Lung (tissue), 12 donors: Measurements from ENCODE around the gene KRTAP9-9. TPM values are rescaled to one million over a fixed set of nuclear protein-coding genes. Genes with fewer than 3 reads are reported as not detected.
"Not testable (repeated sequence)": the region's sequence is repeated elsewhere in the genome, so short reads cannot be mapped to it uniquely, and the experiment has no call there.

Source experiments
- ATAC-seq: fragments of 200-7000 bp; cut with Tn5 transposase; one replicate; pipeline ENCODE4 v1.9.1; 2020; ENCODE audit warnings: moderate number of reproducible peaks; ENCODE audit not compliant: insufficient read depth, low FRiP score
- DNase-seq, 3 donors: peaks; one replicate each; pipeline ENCODE4 v3.0.0-alpha.2; 2013 to 2017
- H3K27ac ChIP-seq, 2 donors: one replicate each; pipeline ENCODE4 v1.5.1; 2013; ENCODE audit warnings: mild to moderate bottlenecking in 2 of 2, moderate library complexity in 2 of 2, control low read depth in 1 of 2, inconsistent platforms in 1 of 2, low read depth in 1 of 2, low read length in 1 of 2
- H3K27me3 ChIP-seq, 3 donors: one replicate each; pipeline ENCODE4 v1.5.1; 2013; ENCODE audit warnings: low read length in 2 of 3; ENCODE audit not compliant: control insufficient read depth in 3 of 3, insufficient read depth in 3 of 3
- H3K36me3 ChIP-seq, 4 donors: one replicate each; pipeline ENCODE4 v1.5.1; 2013; ENCODE audit warnings: low read length in 4 of 4, mild to moderate bottlenecking in 1 of 4, moderate library complexity in 1 of 4; ENCODE audit not compliant: control insufficient read depth in 4 of 4, insufficient read depth in 4 of 4
- H3K4me1 ChIP-seq, 5 donors: one replicate each; pipeline ENCODE4 v1.5.1; 2013; ENCODE audit warnings: low read length in 5 of 5, mild to moderate bottlenecking in 2 of 5, moderate library complexity in 1 of 5; ENCODE audit not compliant: control insufficient read depth in 5 of 5, insufficient read depth in 5 of 5
- H3K4me3 ChIP-seq: one replicate; pipeline ENCODE4 v1.5.1; 2013; ENCODE audit warnings: mild to moderate bottlenecking, control low read depth, moderate library complexity
- H3K9ac ChIP-seq, 2 donors: one replicate each; pipeline ENCODE4 v1.5.1; 2013; ENCODE audit warnings: low read length in 2 of 2, control low read depth in 1 of 2; ENCODE audit not compliant: insufficient read depth in 1 of 2
- H3K9me3 ChIP-seq, 4 donors: one replicate each; pipeline ENCODE4 v1.5.1; 2013; ENCODE audit warnings: low read length in 3 of 4, mild to moderate bottlenecking in 1 of 4, moderate library complexity in 1 of 4; ENCODE audit not compliant: control insufficient read depth in 4 of 4, insufficient read depth in 3 of 4
- CTCF ChIP-seq: IDR thresholded peaks from 2 replicates; pipeline ENCODE4 v1.5.1; 2012; ENCODE audit warnings: mild to moderate bottlenecking; ENCODE audit errors: control extremely low read depth, extremely low read depth
- WGBS, 2 donors: extraction: QIAGEN DNeasy Blood & Tissue Kit; methylation state at CpG; one replicate each; pipeline ENCODE4 v1.1.7; 2013; 5-methylcytosine and 5-hydroxymethylcytosine counted together
- polyA plus RNA-seq, 2 donors: library from polyadenylated mRNA; stranded (reverse); fragments of 200-250 nt; gene quantifications; one replicate each; pipeline ENCODE4 v1.2.1, GENCODE V29; 2013
- total RNA-seq, 2 donors: library from RNA; depleted of rRNA in 1 of 2; stranded (reverse); fragments of >200 nt in 1 of 2; gene quantifications; one replicate each; pipeline ENCODE4 v1.2.1, GENCODE V29; 2014 to 2021
- donor health status: control.
- donor health status: control.
- donor health status: Bipolar disorder and iron deficiency.
- donor health status: healthy.
- donor health status: DM: yes; HTN: yes; CAD: no.

KRTAP9-9 gene
- total and polyA plus RNA-seq, 4 donors, result not detected

GRCh38 chr17:41223821-41224220, 31.4 kb upstream of the KRTAP9-9 start:
- ATAC-seq, result no peak
- no peaks in the 10 kb centered on the region for H3K4me1 ChIP-seq
- 54 to 80% methylated on average over 2 of the region's 2 CpGs for WGBS, 2 donors

GRCh38 chr17:41226051-41226450, 29.1 kb upstream of the KRTAP9-9 start:
- 87 to 94% methylated on average over 6 of the region's 6 CpGs for WGBS, 2 donors
- no peak for ATAC-seq
- Histone ChIP-seq H3K27ac (no peak overlapping the region), H3K36me3 (no peaks in the 10 kb centered on the region), H3K9ac (no peak overlapping the region), H3K4me3 (no peak overlapping the region), H3K4me1 (no peaks in the 10 kb centered on the region), H3K9me3 (peaks cover 0 to 2% (median 0%) of the 10 kb centered on the region in 4 donors), H3K27me3 (peaks cover 0 to 10% (median 0%) of the 10 kb centered on the region in 3 donors)
- DNase-seq, result no peak
- TF ChIP-seq CTCF, result no peak

More at GRCh38 chr17:41223821-41224220, 31.4 kb upstream of the KRTAP9-9 start:
- peaks cover 0 to 5% (median 0%) of the 10 kb centered on the region in 3 donors for H3K27me3 ChIP-seq
- H3K4me3 ChIP-seq, result no peak overlapping the region
- H3K27ac ChIP-seq, result no peak overlapping the region
- TF ChIP-seq CTCF, result no peak
- H3K36me3 ChIP-seq, result no peaks in the 10 kb centered on the region
- peaks cover 0 to 4% (median 0%) of the 10 kb centered on the region in 4 donors for H3K9me3 ChIP-seq
- DNase-seq, result no peak
- H3K9ac ChIP-seq, result no peak overlapping the region

- not testable (repeated sequence) for DNase-seq, H3K9me3 ChIP-seq
- WGBS, 2 donors, result 63 to 92% methylated on average over 2 to 3 of the region's 4 CpGs
Measured at GRCh38 chr17:41226598-41227095, 28.5 kb upstream of the KRTAP9-9 start, which contains the start of gene KRTAP9-2. Gene KRTAP9-2 (plus strand): TSS chr17:41226648. CDS start chr17:41226655, 7 bp downstream.

GRCh38 chr17:41230094-41230493, 25.1 kb upstream of the KRTAP9-9 start:
- TF ChIP-seq CTCF, result no peak
- Histone ChIP-seq H3K4me1 (no peaks in the 10 kb centered on the region), H3K27ac (no peak overlapping the region), H3K9me3 (peaks cover 0 to 2% (median 0%) of the 10 kb centered on the region in 4 donors), H3K9ac (no peak overlapping the region), H3K27me3 (peaks cover 0 to 10% (median 0%) of the 10 kb centered on the region in 3 donors), H3K4me3 (no peak overlapping the region), H3K36me3 (no peaks in the 10 kb centered on the region)
- no peak for DNase-seq
- ATAC-seq, result no peak

More at GRCh38 chr17:41226598-41227095, 28.5 kb upstream of the KRTAP9-9 start, which contains the start of gene KRTAP9-2:
- H3K4me3 ChIP-seq, ATAC-seq, H3K9ac ChIP-seq, H3K36me3 ChIP-seq, H3K27me3 ChIP-seq, H3K4me1 ChIP-seq, H3K27ac ChIP-seq: not testable (repeated sequence)
